ENCODE measurements around the gene LRMDA.

LRMDA gene

DNA sequence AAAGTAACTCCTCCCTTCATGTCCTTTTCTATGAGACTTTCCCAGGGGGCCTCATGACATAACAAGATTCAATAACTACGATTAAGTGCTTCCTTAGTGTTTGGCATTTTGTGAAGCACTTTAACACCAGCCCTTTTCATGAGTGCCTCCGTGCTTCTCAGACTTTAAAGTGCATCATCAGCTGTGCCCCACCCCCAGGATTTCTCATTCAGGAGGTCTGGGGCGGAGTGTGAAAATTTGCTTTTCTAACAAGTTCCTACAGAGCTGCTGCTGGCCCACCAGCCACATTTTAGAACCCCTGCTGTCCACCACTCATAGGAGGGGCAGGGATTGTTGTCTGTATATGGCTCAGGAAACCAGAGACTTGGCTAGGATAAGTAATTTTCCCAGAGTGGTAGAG, 445.3 kb downstream of the LRMDA start:
- CTCF ChIA-PET: interaction anchor here (1.4 to 1.7 kb wide), 2 partner anchors 10 to 182 kb away, joined by 3 to 4 read pairs; no protein-coding TSS in a partner anchor
- POLR2A ChIA-PET: no interaction called here

DNA sequence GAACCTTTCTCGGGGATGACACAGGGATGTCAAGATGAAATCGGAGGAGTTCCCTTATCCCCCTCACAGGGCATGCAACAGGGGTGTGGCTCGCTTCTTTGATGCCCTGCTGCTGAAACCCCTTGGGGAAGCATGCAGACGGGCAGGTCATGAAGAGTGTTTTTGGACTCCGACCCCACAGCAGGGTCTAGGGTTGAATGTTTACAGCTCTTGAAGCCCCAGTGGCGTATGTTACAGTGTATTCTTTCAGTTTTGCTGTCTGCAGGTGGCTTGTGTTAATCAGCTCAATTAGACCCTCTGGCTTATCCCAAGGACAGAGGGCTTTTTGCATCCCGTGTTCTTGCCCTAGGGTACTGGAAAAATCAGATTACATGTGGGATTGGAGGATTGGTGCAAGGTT, 446.5 kb downstream of the LRMDA start:
- ChIA-PET POLR2A (no interaction called here), CTCF (interaction anchor here (0.9 to 1.4 kb wide), 2 partner anchors 11 to 183 kb away, joined by 3 to 4 read pairs; no protein-coding TSS in a partner anchor)
- DNase-seq (ENCODE audit: extremely low spot score): no peak
- TF ChIP-seq, protein P1, sequence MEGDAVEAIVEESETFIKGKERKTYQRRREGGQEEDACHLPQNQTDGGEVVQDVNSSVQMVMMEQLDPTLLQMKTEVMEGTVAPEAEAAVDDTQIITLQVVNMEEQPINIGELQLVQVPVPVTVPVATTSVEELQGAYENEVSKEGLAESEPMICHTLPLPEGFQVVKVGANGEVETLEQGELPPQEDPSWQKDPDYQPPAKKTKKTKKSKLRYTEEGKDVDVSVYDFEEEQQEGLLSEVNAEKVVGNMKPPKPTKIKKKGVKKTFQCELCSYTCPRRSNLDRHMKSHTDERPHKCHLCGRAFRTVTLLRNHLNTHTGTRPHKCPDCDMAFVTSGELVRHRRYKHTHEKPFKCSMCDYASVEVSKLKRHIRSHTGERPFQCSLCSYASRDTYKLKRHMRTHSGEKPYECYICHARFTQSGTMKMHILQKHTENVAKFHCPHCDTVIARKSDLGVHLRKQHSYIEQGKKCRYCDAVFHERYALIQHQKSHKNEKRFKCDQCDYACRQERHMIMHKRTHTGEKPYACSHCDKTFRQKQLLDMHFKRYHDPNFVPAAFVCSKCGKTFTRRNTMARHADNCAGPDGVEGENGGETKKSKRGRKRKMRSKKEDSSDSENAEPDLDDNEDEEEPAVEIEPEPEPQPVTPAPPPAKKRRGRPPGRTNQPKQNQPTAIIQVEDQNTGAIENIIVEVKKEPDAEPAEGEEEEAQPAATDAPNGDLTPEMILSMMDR (IDR thresholded peaks at IDR 0.05; ENCODE audit: control extremely low read depth, extremely low read depth, low read depth, missing control alignments): no peak

More for the DNA sequence above, 445.3 kb downstream of the LRMDA start:
- TF ChIP-seq, protein P1 (IDR thresholded peaks at IDR 0.05; ENCODE audit: control extremely low read depth, extremely low read depth, low read depth, missing control alignments): no peak
- no peak for DNase-seq (ENCODE audit: extremely low spot score)

DNA sequence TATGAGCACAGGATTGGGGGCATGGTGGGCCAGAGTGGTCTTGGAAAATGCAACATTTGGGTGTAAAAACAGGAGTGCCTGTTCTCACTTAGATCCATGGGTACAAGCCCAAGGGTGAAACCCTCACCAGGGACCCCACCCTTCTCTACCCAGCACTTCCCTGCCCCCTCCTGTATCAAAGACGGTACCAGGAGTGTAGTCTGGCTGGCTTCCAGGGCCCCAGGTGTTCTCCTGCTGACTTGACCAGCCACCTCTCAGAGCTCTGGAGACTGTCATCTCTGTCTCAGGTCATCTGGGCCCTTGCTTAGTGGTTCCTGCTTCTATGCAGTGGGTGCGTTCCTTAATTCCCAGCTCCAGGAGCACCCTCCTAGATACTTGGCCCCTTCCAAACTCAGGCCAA, 447.2 kb downstream of the LRMDA start:
- DNase-seq (ENCODE audit: extremely low spot score): no peak
- CTCF ChIA-PET: interaction anchor here (0.9 kb wide), 1 partner anchor 11 kb away, joined by 4 read pairs; no protein-coding TSS in a partner anchor
- POLR2A ChIA-PET: no interaction called here
- TF ChIP-seq, protein P1 (IDR thresholded peaks at IDR 0.05; ENCODE audit: control extremely low read depth, extremely low read depth, low read depth, missing control alignments): no peak

DNA sequence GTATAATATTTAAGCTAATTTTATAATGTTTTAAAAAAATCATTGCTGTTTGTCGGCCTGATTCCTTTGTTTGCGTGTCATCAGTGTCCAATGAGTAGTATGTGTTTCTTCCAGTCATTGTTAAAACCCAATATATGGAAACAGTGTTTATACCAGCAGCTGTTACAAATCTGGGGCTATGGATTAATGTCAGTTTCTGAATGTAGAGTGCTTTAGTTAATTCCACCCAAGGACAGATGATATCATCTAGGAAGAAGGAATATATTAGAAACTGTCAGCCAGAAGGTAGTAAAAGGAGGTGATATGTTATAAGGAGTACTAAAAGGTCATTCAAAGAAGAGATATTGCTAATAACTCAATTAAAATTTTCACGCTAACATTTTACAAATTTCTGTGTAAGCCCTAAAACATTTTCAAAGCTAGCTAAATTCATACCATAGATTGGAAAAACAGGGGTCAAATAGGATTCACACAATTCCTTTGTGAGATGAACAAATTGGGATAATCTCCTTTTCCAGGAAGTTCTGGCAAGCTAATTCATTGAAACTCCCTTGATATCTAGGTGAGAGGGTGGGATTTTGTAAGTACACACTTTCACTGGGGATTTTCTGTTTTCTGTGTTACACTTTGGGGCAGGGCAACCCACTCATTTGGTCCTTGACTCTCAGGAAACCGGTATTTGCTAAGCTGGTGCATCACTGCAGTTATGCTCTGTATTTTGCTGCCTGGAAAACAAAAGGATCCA, 448.8 kb downstream of the LRMDA start:
- TF ChIP-seq, protein P1 (IDR thresholded peaks at IDR 0.05; ENCODE audit: control extremely low read depth, extremely low read depth, low read depth, missing control alignments): no peak
- ChIA-PET POLR2A (no interaction called here), CTCF (no interaction called here)
- no peak for DNase-seq (ENCODE audit: extremely low spot score)

DNA sequence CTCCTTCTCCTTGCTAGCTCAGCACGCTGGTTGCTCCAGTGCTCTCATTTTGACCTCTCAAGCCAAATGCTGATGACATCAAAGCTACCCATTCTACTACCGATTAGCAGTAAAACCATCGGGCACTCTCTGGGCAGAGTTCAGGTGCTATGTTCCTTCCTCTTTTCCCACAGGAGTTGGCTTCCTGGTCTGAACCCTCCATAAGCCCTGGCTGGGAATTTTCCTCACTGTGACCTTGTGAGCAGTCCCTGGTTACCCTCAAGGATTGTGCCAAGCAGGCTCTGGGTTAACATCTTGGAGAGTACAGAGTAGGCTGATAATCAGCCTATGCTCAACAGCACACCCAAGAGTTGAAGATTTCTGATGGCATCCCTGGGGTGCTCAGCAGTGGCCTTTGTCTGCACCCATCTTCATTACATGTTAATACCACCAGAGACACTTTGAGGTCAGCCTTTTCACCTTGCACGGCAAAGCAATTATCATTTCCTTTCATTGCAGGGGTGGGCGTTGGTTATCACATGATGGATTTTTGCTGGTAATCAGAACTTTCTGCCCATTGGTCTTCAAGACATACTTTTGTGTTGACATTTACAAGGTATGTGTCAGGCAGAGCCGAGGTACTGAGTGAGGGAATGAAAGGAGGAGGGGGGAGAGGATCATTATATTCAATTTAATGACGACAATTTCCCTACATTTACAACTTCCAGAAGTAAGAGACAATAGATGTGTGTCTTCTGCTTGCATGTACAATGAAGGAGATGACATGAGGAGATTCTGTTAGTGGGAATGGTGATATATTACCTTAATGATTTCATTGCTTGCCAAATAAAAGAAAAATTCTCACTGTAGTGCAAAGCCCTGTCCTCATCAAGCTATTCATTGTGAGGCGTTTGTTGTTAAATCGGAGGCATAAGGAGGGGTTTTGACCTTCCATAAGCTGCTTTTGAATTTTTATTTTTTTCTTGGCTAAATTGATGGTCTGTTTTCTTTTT, 452.0 kb downstream of the LRMDA start:
- CTCF ChIA-PET: no interaction called here
- TF ChIP-seq, protein P1 (IDR thresholded peaks at IDR 0.05; ENCODE audit: control extremely low read depth, extremely low read depth, low read depth, missing control alignments): no peak
- DNase-seq (ENCODE audit: extremely low spot score): no peak
- POLR2A ChIA-PET: no interaction called here

DNA sequence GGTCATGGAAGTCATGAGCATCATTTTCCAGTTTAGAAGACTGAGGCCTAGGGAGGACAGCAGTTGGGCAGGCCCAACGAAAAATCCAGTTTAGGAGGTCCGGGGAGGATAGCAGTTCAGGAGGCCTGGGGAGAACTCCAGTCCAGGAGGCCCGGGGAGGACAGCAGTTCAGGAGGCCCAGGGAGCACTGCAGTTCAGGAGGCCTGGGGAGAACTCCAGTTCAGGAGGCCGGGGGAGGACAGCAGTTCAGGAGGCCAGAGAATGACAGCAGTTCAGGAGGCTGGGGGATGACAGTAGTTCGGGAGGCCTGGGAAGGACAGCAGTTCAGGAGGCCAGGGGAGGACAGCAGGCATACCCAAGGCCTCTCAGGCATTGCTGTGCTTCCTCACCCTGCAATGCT, 453.4 kb downstream of the LRMDA start:
- ChIA-PET CTCF (no interaction called here), POLR2A (no interaction called here)
- DNase-seq (ENCODE audit: extremely low spot score): no peak
- TF ChIP-seq, protein P1 (IDR thresholded peaks at IDR 0.05; ENCODE audit: control extremely low read depth, extremely low read depth, low read depth, missing control alignments): no peak

Measured in GM10248 (cell line).